HEK293 (cell line): ENCODE results near the gene MDM2.

Experiments used
- CTCF ChIP-seq: fragments of 450-650 bp; formaldehyde crosslinking; IDR thresholded peaks from 2 replicates; pipeline ENCODE4 v1.5.1; 2016; ENCODE audit warnings: missing biosample characterization, missing genetic modification characterization
- ZNF2 ChIP-seq: fragments of 450-650 bp; formaldehyde crosslinking; IDR thresholded peaks from 2 replicates; pipeline ENCODE4 v1.5.1; 2016; ENCODE audit warnings: missing biosample characterization, missing genetic modification characterization
- ZNF211 ChIP-seq: fragments of 450-650 bp; formaldehyde crosslinking; IDR thresholded peaks from 2 replicates; pipeline ENCODE4 v1.5.1; 2016; ENCODE audit warnings: low read depth, missing biosample characterization, missing genetic modification characterization
- ZNF274 ChIP-seq, 2 experiments: fragments of 200-500 bp in 1 of 2; fragments of 450-650 bp in 1 of 2; sonication (Bioruptor generic) in 1 of 2; formaldehyde crosslinking in 1 of 2; IDR thresholded peaks; 2 replicates each; pipeline versions ENCODE4 v1.5.1 to v1.6.1; 2014 to 2016; ENCODE audit warnings: borderline replicate concordance in 1 of 2, inconsistent platforms in 1 of 2, low read length in 1 of 2, missing biosample characterization in 1 of 2, missing genetic modification characterization in 1 of 2
- ZNF449 ChIP-seq: fragments of 450-650 bp; formaldehyde crosslinking; IDR thresholded peaks from 2 replicates; pipeline ENCODE4 v1.5.1; 2017; ENCODE audit warnings: missing biosample characterization, mild to moderate bottlenecking, missing genetic modification characterization, moderate library complexity
- ZNF513 ChIP-seq: fragments of 450-650 bp; IDR thresholded peaks from 2 replicates; pipeline ENCODE4 v1.5.1; 2018; ENCODE audit warnings: missing biosample characterization, missing genetic modification characterization
- ZNF792 ChIP-seq: fragments of 450-650 bp; formaldehyde crosslinking; IDR thresholded peaks from 2 replicates; pipeline ENCODE4 v1.5.1; 2016; ENCODE audit warnings: missing biosample characterization, missing genetic modification characterization
- ZXDB ChIP-seq: fragments of 450-650 bp; formaldehyde crosslinking; IDR thresholded peaks from 2 replicates; pipeline ENCODE4 v1.5.1; 2016; ENCODE audit warnings: missing biosample characterization, missing genetic modification characterization
- TF ChIP-seq, protein P1 (sequence below): fragments of 450-650 bp; formaldehyde crosslinking; IDR thresholded peaks from 2 replicates; pipeline ENCODE4 v1.5.1; 2016; ENCODE audit warnings: missing biosample characterization, missing genetic modification characterization
- TF ChIP-seq, protein P2 (sequence below): fragments of 450-650 bp; formaldehyde crosslinking; IDR thresholded peaks from 2 replicates; pipeline ENCODE4 v1.5.1; 2016; ENCODE audit warnings: missing biosample characterization, missing genetic modification characterization, low read depth
- TF ChIP-seq, protein P3 (sequence below): fragments of 450-650 bp; formaldehyde crosslinking; IDR thresholded peaks from 2 replicates; pipeline ENCODE4 v1.5.1; 2016; ENCODE audit warnings: missing biosample characterization, missing genetic modification characterization
- TF ChIP-seq, protein P4 (sequence below): fragments of 450-650 bp; formaldehyde crosslinking; IDR thresholded peaks from 2 replicates; pipeline ENCODE4 v1.5.1; 2017; ENCODE audit warnings: missing biosample characterization, missing genetic modification characterization

DNA sequence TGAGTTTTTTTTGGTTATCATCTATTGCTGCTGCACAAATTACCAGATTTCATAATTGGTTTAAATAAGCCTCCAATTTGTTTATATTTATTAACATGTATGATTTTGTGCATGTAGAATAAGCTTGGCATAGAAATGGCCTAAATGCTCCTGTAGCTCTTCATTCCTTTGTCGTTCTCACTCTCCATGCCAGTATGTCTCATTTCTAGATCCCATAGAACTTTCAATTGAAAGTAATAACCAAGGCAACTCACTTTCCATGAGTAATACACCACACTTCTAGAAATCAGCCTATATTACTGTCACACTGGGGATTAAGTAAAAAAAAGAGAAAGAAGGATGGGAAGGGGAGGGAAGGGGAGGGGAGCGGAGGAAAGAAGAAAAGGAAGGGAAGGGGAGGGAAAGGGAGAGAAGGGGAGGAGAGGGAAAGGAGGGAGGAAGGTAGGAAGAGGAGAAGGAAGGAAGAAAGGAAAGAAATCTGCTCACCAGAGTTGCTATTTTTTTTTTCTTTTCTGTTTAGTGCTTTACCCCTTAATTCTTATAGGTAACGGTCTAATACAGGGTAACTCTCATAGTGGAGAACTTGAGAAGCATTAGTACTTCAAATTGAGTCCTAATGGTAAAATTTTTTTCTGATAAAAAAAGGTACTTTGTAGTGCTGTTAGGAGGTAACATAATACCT, 45.6 kb downstream of the MDM2 start:
- TF ChIP-seq ZNF274 (IDR thresholded peaks at IDR 0.05; ENCODE audit: low read length) (no peak), ZNF274 (tag by site-specific recombination; IDR thresholded peaks at IDR 0.05; ENCODE audit: borderline replicate concordance) (no peak), CTCF (tag by site-specific recombination) (no peak), ZNF2 (tag by site-specific recombination) (no peak), ZNF792 (tag by site-specific recombination) (no peak), ZNF211 (no peak), ZXDB (tag by site-specific recombination) (no peak), ZNF449 (tag by site-specific recombination) (no peak), ZNF513 (tag by site-specific recombination) (no peak)
- TF ChIP-seq, protein P1, sequence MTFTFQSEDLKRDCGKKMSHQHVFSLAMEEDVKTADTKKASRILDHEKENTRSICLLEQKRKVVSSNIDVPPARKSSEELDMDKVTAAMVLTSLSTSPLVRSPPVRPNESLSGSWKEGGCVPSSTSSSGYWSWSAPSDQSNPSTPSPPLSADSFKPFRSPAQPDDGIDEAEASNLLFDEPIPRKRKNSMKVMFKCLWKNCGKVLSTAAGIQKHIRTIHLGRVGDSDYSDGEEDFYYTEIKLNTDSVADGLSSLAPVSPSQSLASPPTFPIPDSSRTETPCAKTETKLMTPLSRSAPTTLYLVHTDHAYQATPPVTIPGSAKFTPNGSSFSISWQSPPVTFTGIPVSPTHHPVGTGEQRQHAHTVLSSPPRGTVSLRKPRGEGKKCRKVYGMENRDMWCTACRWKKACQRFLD (tag by site-specific recombination), result no peak
- TF ChIP-seq, protein P2, sequence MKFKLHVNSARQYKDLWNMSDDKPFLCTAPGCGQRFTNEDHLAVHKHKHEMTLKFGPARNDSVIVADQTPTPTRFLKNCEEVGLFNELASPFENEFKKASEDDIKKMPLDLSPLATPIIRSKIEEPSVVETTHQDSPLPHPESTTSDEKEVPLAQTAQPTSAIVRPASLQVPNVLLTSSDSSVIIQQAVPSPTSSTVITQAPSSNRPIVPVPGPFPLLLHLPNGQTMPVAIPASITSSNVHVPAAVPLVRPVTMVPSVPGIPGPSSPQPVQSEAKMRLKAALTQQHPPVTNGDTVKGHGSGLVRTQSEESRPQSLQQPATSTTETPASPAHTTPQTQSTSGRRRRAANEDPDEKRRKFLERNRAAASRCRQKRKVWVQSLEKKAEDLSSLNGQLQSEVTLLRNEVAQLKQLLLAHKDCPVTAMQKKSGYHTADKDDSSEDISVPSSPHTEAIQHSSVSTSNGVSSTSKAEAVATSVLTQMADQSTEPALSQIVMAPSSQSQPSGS (tag by site-specific recombination), result no peak
- TF ChIP-seq, protein P3, sequence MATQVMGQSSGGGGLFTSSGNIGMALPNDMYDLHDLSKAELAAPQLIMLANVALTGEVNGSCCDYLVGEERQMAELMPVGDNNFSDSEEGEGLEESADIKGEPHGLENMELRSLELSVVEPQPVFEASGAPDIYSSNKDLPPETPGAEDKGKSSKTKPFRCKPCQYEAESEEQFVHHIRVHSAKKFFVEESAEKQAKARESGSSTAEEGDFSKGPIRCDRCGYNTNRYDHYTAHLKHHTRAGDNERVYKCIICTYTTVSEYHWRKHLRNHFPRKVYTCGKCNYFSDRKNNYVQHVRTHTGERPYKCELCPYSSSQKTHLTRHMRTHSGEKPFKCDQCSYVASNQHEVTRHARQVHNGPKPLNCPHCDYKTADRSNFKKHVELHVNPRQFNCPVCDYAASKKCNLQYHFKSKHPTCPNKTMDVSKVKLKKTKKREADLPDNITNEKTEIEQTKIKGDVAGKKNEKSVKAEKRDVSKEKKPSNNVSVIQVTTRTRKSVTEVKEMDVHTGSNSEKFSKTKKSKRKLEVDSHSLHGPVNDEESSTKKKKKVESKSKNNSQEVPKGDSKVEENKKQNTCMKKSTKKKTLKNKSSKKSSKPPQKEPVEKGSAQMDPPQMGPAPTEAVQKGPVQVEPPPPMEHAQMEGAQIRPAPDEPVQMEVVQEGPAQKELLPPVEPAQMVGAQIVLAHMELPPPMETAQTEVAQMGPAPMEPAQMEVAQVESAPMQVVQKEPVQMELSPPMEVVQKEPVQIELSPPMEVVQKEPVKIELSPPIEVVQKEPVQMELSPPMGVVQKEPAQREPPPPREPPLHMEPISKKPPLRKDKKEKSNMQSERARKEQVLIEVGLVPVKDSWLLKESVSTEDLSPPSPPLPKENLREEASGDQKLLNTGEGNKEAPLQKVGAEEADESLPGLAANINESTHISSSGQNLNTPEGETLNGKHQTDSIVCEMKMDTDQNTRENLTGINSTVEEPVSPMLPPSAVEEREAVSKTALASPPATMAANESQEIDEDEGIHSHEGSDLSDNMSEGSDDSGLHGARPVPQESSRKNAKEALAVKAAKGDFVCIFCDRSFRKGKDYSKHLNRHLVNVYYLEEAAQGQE, result no peak
- TF ChIP-seq, protein P4, sequence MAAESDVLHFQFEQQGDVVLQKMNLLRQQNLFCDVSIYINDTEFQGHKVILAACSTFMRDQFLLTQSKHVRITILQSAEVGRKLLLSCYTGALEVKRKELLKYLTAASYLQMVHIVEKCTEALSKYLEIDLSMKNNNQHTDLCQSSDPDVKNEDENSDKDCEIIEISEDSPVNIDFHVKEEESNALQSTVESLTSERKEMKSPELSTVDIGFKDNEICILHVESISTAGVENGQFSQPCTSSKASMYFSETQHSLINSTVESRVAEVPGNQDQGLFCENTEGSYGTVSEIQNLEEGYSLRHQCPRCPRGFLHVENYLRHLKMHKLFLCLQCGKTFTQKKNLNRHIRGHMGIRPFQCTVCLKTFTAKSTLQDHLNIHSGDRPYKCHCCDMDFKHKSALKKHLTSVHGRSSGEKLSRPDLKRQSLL (tag by site-specific recombination), result no peak
